ENCODE results near the gene ARPP21.

Gene ARPP21

GRCh38 chr3:35781558-35781957 lies 142.2 kb downstream of the ARPP21 start:
- POLR2A ChIA-PET: no interaction called here
- CTCF ChIA-PET: no interaction called here
- no peak for TF ChIP-seq CTCF (IDR thresholded peaks at IDR 0.05; ENCODE audit: insufficient read depth, low read length, missing control alignments)
- DNase-seq (ENCODE audit: low read depth, low spot score): no peak
- no peak overlapping the region for H3K4me3 ChIP-seq (ENCODE audit: low read depth, low read length)

- H3K4me3 ChIP-seq (ENCODE audit: low read depth, low read length): no peak overlapping the region
- no peak for TF ChIP-seq CTCF (IDR thresholded peaks at IDR 0.05; ENCODE audit: insufficient read depth, low read length, missing control alignments)
- ChIA-PET POLR2A (no interaction called here), CTCF (no interaction called here)
- DNase-seq (ENCODE audit: low read depth, low spot score): no peak
Measured at GRCh38 chr3:35782355-35782754, 143.0 kb downstream of the ARPP21 start.

GRCh38 chr3:35784169-35784568 lies 144.8 kb downstream of the ARPP21 start:
- H3K4me3 ChIP-seq (ENCODE audit: low read depth, low read length): no peak overlapping the region
- CTCF ChIA-PET: no interaction called here
- no peak for DNase-seq (ENCODE audit: low read depth, low spot score)
- POLR2A ChIA-PET: no interaction called here
- no peak for TF ChIP-seq CTCF (IDR thresholded peaks at IDR 0.05; ENCODE audit: insufficient read depth, low read length, missing control alignments)

GRCh38 chr3:35785234-35785888 lies 146.0 kb downstream of the ARPP21 start:
- ChIA-PET POLR2A (no interaction called here), CTCF (no interaction called here)
- no peak overlapping the region for H3K4me3 ChIP-seq (ENCODE audit: low read depth, low read length)
- no peak for DNase-seq (ENCODE audit: low read depth, low spot score)
- no peak for TF ChIP-seq CTCF (IDR thresholded peaks at IDR 0.05; ENCODE audit: insufficient read depth, low read length, missing control alignments)

GRCh38 chr3:35787936-35788335 lies 148.6 kb downstream of the ARPP21 start:
- no peak for DNase-seq (ENCODE audit: low read depth, low spot score)
- CTCF ChIA-PET: no interaction called here
- H3K4me3 ChIP-seq (ENCODE audit: low read depth, low read length): no peak overlapping the region
- POLR2A ChIA-PET: no interaction called here
- TF ChIP-seq CTCF (IDR thresholded peaks at IDR 0.05; ENCODE audit: insufficient read depth, low read length, missing control alignments): no peak

- no peak overlapping the region for H3K4me3 ChIP-seq (ENCODE audit: low read depth, low read length)
- ChIA-PET POLR2A (no interaction called here), CTCF (no interaction called here)
- no peak for DNase-seq (ENCODE audit: low read depth, low spot score)
- TF ChIP-seq CTCF (IDR thresholded peaks at IDR 0.05; ENCODE audit: insufficient read depth, low read length, missing control alignments): no peak
Measured at GRCh38 chr3:35789042-35789831, 149.9 kb downstream of the ARPP21 start.
